Measurements from ENCODE around the gene FAM131B.

DNA sequence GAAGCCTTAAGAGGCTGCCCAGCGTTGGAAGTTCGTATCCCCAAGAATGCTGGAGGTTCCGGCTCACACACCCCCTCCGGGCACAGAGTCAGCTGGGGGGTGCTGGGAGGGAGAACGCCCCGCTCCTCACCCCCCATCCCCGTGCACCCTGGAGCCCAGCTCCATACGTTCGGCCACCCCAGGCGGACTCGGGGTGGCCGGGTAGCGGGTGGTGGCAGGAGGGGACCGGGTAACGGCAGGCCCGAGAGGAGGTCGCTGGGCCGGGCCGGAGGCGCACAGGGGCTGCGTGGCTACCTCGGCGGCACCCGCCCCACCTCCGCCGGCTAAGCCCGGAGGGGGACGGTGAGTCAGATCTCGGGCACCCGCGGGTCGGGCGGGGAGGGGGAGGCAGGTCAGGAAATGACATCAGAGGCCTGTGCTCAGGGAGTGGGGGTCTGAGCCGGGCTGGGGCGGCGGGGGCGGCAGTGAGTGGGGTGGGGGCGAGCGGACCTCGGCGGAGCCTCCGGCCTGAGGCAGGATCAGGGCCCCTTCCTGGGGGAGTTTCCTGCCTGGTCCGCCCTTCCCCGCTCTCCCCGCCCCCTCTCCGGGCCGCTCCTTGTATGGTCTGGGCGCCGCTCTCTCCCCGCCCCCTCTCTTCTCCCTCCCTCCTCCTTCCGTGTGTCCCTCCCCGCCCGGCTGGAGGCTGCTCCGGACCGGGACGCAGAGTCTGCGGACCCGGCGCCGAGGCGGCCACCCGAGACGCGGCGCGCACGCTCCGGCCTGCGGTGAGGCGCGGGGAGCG, 18.3 kb upstream of the FAM131B start, which contains the start of gene ZYX:
- TF ChIP-seq, protein P1, sequence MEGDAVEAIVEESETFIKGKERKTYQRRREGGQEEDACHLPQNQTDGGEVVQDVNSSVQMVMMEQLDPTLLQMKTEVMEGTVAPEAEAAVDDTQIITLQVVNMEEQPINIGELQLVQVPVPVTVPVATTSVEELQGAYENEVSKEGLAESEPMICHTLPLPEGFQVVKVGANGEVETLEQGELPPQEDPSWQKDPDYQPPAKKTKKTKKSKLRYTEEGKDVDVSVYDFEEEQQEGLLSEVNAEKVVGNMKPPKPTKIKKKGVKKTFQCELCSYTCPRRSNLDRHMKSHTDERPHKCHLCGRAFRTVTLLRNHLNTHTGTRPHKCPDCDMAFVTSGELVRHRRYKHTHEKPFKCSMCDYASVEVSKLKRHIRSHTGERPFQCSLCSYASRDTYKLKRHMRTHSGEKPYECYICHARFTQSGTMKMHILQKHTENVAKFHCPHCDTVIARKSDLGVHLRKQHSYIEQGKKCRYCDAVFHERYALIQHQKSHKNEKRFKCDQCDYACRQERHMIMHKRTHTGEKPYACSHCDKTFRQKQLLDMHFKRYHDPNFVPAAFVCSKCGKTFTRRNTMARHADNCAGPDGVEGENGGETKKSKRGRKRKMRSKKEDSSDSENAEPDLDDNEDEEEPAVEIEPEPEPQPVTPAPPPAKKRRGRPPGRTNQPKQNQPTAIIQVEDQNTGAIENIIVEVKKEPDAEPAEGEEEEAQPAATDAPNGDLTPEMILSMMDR (IDR thresholded peaks at IDR 0.05; ENCODE audit: low read depth, low read length, poor library complexity, severe bottlenecking): no peak
- no peak; the same call in 1 of the 2 replicates for TF ChIP-seq EZH2phosphoT487 (IDR thresholded peaks at IDR 0.05; ENCODE audit: borderline replicate concordance, low read length)

Measured in DOHH2 (cell line).